Measurements from ENCODE around the gene CYP46A1.

Gene CYP46A1

GRCh38 chr14:99718031-99718810 is 34.1 kb downstream of the CYP46A1 start:
- no peak for DNase-seq

- DNase-seq, result no peak
Observed at GRCh38 chr14:99718811-99719192, 34.7 kb downstream of the CYP46A1 start.

- DNase-seq, result no peak
Observed at GRCh38 chr14:99720941-99721791, 37.1 kb downstream of the CYP46A1 start.

- DNase-seq, result no peak
Observed at GRCh38 chr14:99721792-99722516, 37.9 kb downstream of the CYP46A1 start.

- DNase-seq, result no peak
Observed at GRCh38 chr14:99722741-99723140, 38.6 kb downstream of the CYP46A1 start.

- no peak for DNase-seq
Observed at GRCh38 chr14:99724196-99724891, 40.2 kb downstream of the CYP46A1 start.

- no peak for DNase-seq
Observed at GRCh38 chr14:99724939-99725773, 41.1 kb downstream of the CYP46A1 start.

GRCh38 chr14:99725774-99726537 is 41.9 kb downstream of the CYP46A1 start:
- no peak for DNase-seq

GRCh38 chr14:99726538-99727095 is 42.5 kb downstream of the CYP46A1 start:
- no peak for DNase-seq

GRCh38 chr14:99727096-99727870 is 43.2 kb downstream of the CYP46A1 start:
- no peak for DNase-seq

- DNase-seq, result no peak
Observed at GRCh38 chr14:99728231-99728920, 44.3 kb downstream of the CYP46A1 start.

GRCh38 chr14:99728981-99729451 is 44.9 kb downstream of the CYP46A1 start:
- DNase-seq, result no peak

GRCh38 chr14:99729991-99730875 is 46.1 kb downstream of the CYP46A1 start:
- peak in 1 of 2 experiments; percentile 38 for DNase-seq

- DNase-seq, result no peak
Observed at GRCh38 chr14:99730876-99731546, 46.9 kb downstream of the CYP46A1 start.

GRCh38 chr14:99731547-99732435 is 47.7 kb downstream of the CYP46A1 start:
- no peak for DNase-seq
